B cell (primary cell): ENCODE results near the gene MYO9B. TPM values are rescaled to one million over a fixed set of nuclear protein-coding genes. Genes with fewer than 3 reads are reported as not detected.

Source experiments
- ATAC-seq: fragments of 200-7000 bp; cut with Tn5 transposase; one replicate; pipeline ENCODE4 v1.10.0; 2021; ENCODE audit warnings: low read depth, mild to moderate bottlenecking, moderate number of reproducible peaks, moderate library complexity
- CTCF ChIA-PET: fragments of 350-600 bp; sonication (Branson Sonifier 250); formaldehyde crosslinking; loops from one replicate; lab custom pipeline; 2021; ENCODE audit warnings: antibody characterized with exemption, inconsistent platforms; lab: Charles Lee
- POLR2A ChIA-PET: fragments of 350-600 bp; sonication (Branson Sonifier 250); formaldehyde crosslinking; loops from one replicate; lab custom pipeline; 2021; ENCODE audit warnings: antibody characterized with exemption; lab: Charles Lee
- DNase-seq: peaks from one replicate; pipeline ENCODE4 v3.0.0; 2013
- H2AFZ ChIP-seq: 2 replicates; pipeline ENCODE4 v1.6.1; 2012; ENCODE audit warnings: mild to moderate bottlenecking, low read depth, low read length; ENCODE audit not compliant: insufficient read depth, poor library complexity, severe bottlenecking
- H3K27ac ChIP-seq, 2 donors: 1 replicate in 1 of 2; 2 replicates in 1 of 2; pipeline ENCODE4 v1.5.1; 2012 to 2013; ENCODE audit warnings: low read length in 2 of 2, mild to moderate bottlenecking in 2 of 2, moderate library complexity in 1 of 2
- H3K27me3 ChIP-seq, 4 experiments: fragments of 200-600 bp in 1 of 4; sonication (generic) in 1 of 4; replicated peaks in 1 of 4; 1 replicate in 2 of 4; 2 replicates in 2 of 4; pipeline versions ENCODE4 v1.6.1 to v1.7.0; 2013 to 2016; ENCODE audit warnings: low read length in 3 of 4, mild to moderate bottlenecking in 2 of 4, mixed read lengths in 1 of 4, moderate library complexity in 1 of 4; ENCODE audit not compliant: insufficient read depth in 4 of 4, control insufficient read depth in 3 of 4; ENCODE audit errors: control extremely low read depth in 1 of 4
- H3K36me3 ChIP-seq, 2 experiments: replicated peaks in 1 of 2; 1 replicate in 1 of 2; 2 replicates in 1 of 2; pipeline versions ENCODE4 v1.6.1 to v1.7.1; 2013; ENCODE audit warnings: low read length in 1 of 2; ENCODE audit not compliant: insufficient read depth in 2 of 2, control insufficient read depth in 1 of 2; ENCODE audit errors: control extremely low read depth in 1 of 2, extremely low read depth in 1 of 2
- H3K4me1 ChIP-seq, 2 donors: fragments of 200-600 bp in 1 of 2; sonication (generic) in 1 of 2; 1 replicate in 1 of 2; 2 replicates in 1 of 2; pipeline versions ENCODE4 v1.5.1 to v1.6.1; 2013 to 2017; ENCODE audit warnings: low read length in 2 of 2; ENCODE audit not compliant: control insufficient read depth in 2 of 2, insufficient read depth in 2 of 2
- H3K4me2 ChIP-seq: replicated peaks from 2 replicates; pipeline ENCODE3; 2012; ENCODE audit warnings: mild to moderate bottlenecking, low read depth, low read length; ENCODE audit not compliant: poor library complexity, severe bottlenecking
- H3K4me3 ChIP-seq, 5 experiments: fragments of 200-600 bp in 1 of 5; sonication (generic) in 1 of 5; 1 replicate in 3 of 5; 2 replicates in 2 of 5; pipeline versions ENCODE4 v1.5.1 to v1.7.0; 2011 to 2016; ENCODE audit warnings: low read length in 4 of 5, mild to moderate bottlenecking in 4 of 5, low read depth in 2 of 5, control low read depth in 1 of 5, moderate library complexity in 1 of 5; ENCODE audit not compliant: insufficient read depth in 1 of 5; ENCODE audit errors: control extremely low read depth in 1 of 5, extremely low read depth in 1 of 5
- H3K79me2 ChIP-seq: fragments of 200-600 bp; sonication (generic); one replicate; pipeline ENCODE4 v1.6.0; 2016; ENCODE audit warnings: low read length; ENCODE audit not compliant: control insufficient read depth, insufficient read depth
- H3K9ac ChIP-seq: fragments of 200-600 bp; sonication (generic); 2 replicates; pipeline ENCODE4 v1.6.1; 2017; ENCODE audit warnings: mild to moderate bottlenecking, low read length, moderate library complexity
- H3K9me3 ChIP-seq, 3 donors: one replicate each; pipeline versions ENCODE4 v1.6.1 to v1.7.1; 2013; ENCODE audit warnings: low read length in 2 of 3; ENCODE audit not compliant: control insufficient read depth in 2 of 3, insufficient read depth in 1 of 3; ENCODE audit errors: control extremely low read depth in 1 of 3
- H4K20me1 ChIP-seq: 2 replicates; pipeline ENCODE4 v1.6.0; 2012; ENCODE audit warnings: mild to moderate bottlenecking, low read length; ENCODE audit not compliant: insufficient read depth, control insufficient read depth, poor library complexity, severe bottlenecking
- H3K27ac Mint-ChIP-seq: one replicate; pipeline ENCODE4 v1.8.0; 2021; ENCODE audit warnings: mixed read lengths
- H3K27me3 Mint-ChIP-seq: one replicate; pipeline ENCODE4 v1.8.0; 2021; ENCODE audit warnings: mixed read lengths
- H3K4me1 Mint-ChIP-seq: one replicate; pipeline ENCODE4 v1.8.0; 2021; ENCODE audit warnings: mixed read lengths
- H3K4me3 Mint-ChIP-seq: one replicate; pipeline ENCODE4 v1.8.0; 2021; ENCODE audit warnings: mixed read lengths
- H3K9me3 Mint-ChIP-seq: one replicate; pipeline ENCODE4 v1.8.0; 2022; ENCODE audit warnings: mixed read lengths; ENCODE audit not compliant: insufficient read depth
- EZH2 ChIP-seq: IDR thresholded peaks from 2 replicates; pipeline ENCODE4 v1.6.1; 2012; ENCODE audit warnings: borderline replicate concordance, low read depth, mild to moderate bottlenecking, moderate library complexity, low read length; ENCODE audit not compliant: insufficient read depth, poor library complexity, severe bottlenecking
- WGBS: methylation state at CpG from one replicate; pipeline ENCODE4 v1.1.5; 2013; ENCODE audit warnings: missing lambda C conversion rate; ENCODE audit not compliant: insufficient coverage; 5-methylcytosine and 5-hydroxymethylcytosine counted together
- intact Hi-C: fragments of 100-400 bp; cut with micrococcal nuclease; formaldehyde crosslinking; loops from one replicate; pipeline ENCODE4 v1.10.0; 2022
- polyA plus RNA-seq: library from polyadenylated mRNA; depleted of rRNA; stranded (reverse); fragments of >200 nt; gene quantifications from 2 replicates; pipeline ENCODE4 v1.2.3, GENCODE V29; 2012
- total RNA-seq, 2 donors: library from RNA; stranded (reverse); fragments of 120-200 nt in 1 of 2; gene quantifications; 1 replicate in 1 of 2; 2 replicates in 1 of 2; pipeline versions ENCODE4 v1.2.3 to v1.2.4, GENCODE V29; 2013 to 2022
- TF ChIP-seq, protein P1 (sequence below): fragments of 200-600 bp; IDR thresholded peaks from one replicate; pipeline ENCODE4 v1.8.0; 2022; ENCODE audit warnings: antibody characterized with exemption, mild to moderate bottlenecking

The MYO9B gene
- total and polyA plus RNA-seq, 2 donors (not counting 1 experiment from before 2014, with no cell fraction given): 256 to 273 TPM

DNA sequence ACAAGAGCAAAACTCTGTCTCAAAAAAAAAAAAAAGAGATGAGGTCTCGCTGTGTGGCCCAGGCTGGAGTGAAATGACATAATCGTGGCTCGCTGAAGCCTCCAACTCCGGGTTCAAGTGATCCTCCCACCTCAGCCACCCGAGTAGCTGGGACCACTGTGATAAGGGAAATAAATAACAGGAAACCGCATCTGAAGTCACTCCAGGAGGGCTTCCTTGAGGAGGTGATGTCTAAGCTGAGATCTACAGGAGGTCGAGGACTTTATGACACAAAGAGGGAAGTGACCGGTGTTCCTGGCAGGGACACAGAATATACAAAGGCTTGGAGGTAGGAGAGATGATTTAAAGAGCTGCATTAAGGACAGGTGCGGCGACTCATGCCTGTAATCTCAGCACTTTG lies 179.1 kb downstream of the MYO9B start:
- H3K9me3 Mint-ChIP-seq: no peaks in the 10 kb centered on the region
- H3K4me1 Mint-ChIP-seq: no peaks in the 10 kb centered on the region
- Histone ChIP-seq H3K27ac (no peak overlapping the region), H3K79me2 (no peaks in the 10 kb centered on the region), H3K4me2 (no peak overlapping the region), H4K20me1 (no peaks in the 10 kb centered on the region), H3K27me3 (no peaks in the 10 kb centered on the region), H2AFZ (no peak overlapping the region), H3K9me3 (peaks cover 0 to 9% (median 4%) of the 10 kb centered on the region in 3 donors), H3K36me3 (no peaks in the 10 kb centered on the region), H3K4me3 (no peak overlapping the region), H3K4me1 (no peaks in the 10 kb centered on the region), H3K9ac (no peak overlapping the region)
- intact Hi-C loops: no loop called here
- no peak overlapping the region for H3K27ac Mint-ChIP-seq
- no peak for ATAC-seq
- no peak overlapping the region for H3K4me3 Mint-ChIP-seq
- 80% methylated on average over 5 of the region's 10 CpGs for WGBS
- no peak for DNase-seq
- ChIA-PET CTCF (interaction anchor here (0.6 to 2.3 kb wide), 4 partner anchors 11 to 542 kb away, joined by 3 to 5 read pairs (median 4); partner anchors contain the start of gene ANKLE1), POLR2A (interaction anchor here (1.1 kb wide), 1 partner anchor 12 kb away, joined by 4 read pairs; no protein-coding TSS in a partner anchor)
- no peaks in the 10 kb centered on the region for H3K27me3 Mint-ChIP-seq
- TF ChIP-seq, protein P1, sequence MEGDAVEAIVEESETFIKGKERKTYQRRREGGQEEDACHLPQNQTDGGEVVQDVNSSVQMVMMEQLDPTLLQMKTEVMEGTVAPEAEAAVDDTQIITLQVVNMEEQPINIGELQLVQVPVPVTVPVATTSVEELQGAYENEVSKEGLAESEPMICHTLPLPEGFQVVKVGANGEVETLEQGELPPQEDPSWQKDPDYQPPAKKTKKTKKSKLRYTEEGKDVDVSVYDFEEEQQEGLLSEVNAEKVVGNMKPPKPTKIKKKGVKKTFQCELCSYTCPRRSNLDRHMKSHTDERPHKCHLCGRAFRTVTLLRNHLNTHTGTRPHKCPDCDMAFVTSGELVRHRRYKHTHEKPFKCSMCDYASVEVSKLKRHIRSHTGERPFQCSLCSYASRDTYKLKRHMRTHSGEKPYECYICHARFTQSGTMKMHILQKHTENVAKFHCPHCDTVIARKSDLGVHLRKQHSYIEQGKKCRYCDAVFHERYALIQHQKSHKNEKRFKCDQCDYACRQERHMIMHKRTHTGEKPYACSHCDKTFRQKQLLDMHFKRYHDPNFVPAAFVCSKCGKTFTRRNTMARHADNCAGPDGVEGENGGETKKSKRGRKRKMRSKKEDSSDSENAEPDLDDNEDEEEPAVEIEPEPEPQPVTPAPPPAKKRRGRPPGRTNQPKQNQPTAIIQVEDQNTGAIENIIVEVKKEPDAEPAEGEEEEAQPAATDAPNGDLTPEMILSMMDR: no peak

DNA sequence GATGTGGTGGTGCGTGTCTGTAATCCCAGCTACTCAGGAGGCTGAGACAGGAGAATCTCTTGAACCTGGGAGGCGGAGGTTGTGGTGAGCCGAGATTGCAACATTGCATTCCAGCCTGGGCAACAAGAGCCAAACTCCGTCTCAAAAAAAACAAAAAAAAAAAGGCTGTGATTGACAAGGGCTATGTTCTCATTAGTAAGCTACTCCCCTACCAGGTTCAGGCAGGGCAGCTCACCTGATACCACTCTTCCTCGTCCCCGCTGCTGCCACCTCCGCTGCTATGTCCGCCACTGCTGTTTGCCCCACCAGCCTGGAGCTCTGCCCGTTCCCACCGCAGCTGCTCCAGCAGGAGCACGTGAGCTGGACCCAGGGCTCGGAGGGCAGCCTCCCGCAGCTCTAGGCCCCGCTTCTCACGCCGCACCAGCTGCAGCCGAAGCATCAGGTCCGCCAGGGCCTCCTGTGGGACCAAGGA lies 179.6 kb downstream of the MYO9B start:
- intact Hi-C loops: no loop called here
- ATAC-seq (no peak), DNase-seq (no peak)
- H3K9me3 ChIP-seq: peaks cover 0 to 14% (median 6%) of the 10 kb centered on the region in 3 donors
- no peaks in the 10 kb centered on the region for H3K4me1 ChIP-seq
- H3K27me3 ChIP-seq: no peaks in the 10 kb centered on the region
- Mint-ChIP-seq H3K9me3 (no peaks in the 10 kb centered on the region), H3K4me3 (no peak overlapping the region), H3K27ac (no peak overlapping the region), H3K4me1 (no peaks in the 10 kb centered on the region), H3K27me3 (no peaks in the 10 kb centered on the region)
- H3K4me3 ChIP-seq: no peak overlapping the region
- H3K9ac ChIP-seq: no peak overlapping the region
- no peaks in the 10 kb centered on the region for H3K36me3 ChIP-seq
- TF ChIP-seq EZH2: no peak
- TF ChIP-seq, protein P1: no peak
- WGBS: 97% methylated on average over 17 of the region's 18 CpGs
- no peaks in the 10 kb centered on the region for H4K20me1 ChIP-seq
- H3K4me2 ChIP-seq: no peak overlapping the region
- POLR2A ChIA-PET: interaction anchor here (1.1 kb wide), 1 partner anchor 12 kb away, joined by 4 read pairs; no protein-coding TSS in a partner anchor
- H3K27ac ChIP-seq: no peak overlapping the region
- CTCF ChIA-PET: interaction anchor here (0.6 to 2.3 kb wide), 4 partner anchors 11 to 543 kb away, joined by 3 to 5 read pairs (median 4); partner anchors contain the start of gene ANKLE1
- H3K79me2 ChIP-seq: no peaks in the 10 kb centered on the region
- no peak overlapping the region for H2AFZ ChIP-seq
